CD4-positive, CD25-positive, alpha-beta regulatory T cell (primary cell): ENCODE data around the gene OVAAL. TPM values are rescaled to one million over a fixed set of nuclear protein-coding genes. Genes with fewer than 3 reads are reported as not detected.

Source experiments
- ATAC-seq, 2 donors: fragments of 150-1000 bp; cut with Tn5 transposase; one replicate each; pipeline ENCODE4 v1.10.0; 2021; ENCODE audit warnings: low read depth in 2 of 2, moderate number of reproducible peaks in 2 of 2, moderate library complexity in 1 of 2
- DNase-seq, 3 donors: peaks; one replicate each; pipeline versions ENCODE4 v3.0.0 to v3.0.0-alpha.2; 2012 to 2022; ENCODE audit warnings: mixed read lengths in 1 of 3
- H3K27ac ChIP-seq: one replicate; pipeline ENCODE4 v1.7.0; 2013; ENCODE audit warnings: mild to moderate bottlenecking, low read length; ENCODE audit not compliant: insufficient read depth, poor library complexity, severe bottlenecking
- H3K27me3 ChIP-seq: one replicate; pipeline ENCODE4 v1.7.0; 2013; ENCODE audit warnings: low read length; ENCODE audit not compliant: control insufficient read depth, insufficient read depth
- H3K36me3 ChIP-seq: one replicate; pipeline ENCODE4 v1.7.0; 2013; ENCODE audit warnings: mild to moderate bottlenecking, low read length, moderate library complexity; ENCODE audit not compliant: control insufficient read depth, insufficient read depth
- H3K4me1 ChIP-seq: 2 replicates; pipeline ENCODE4 v1.7.0; 2013; ENCODE audit warnings: mild to moderate bottlenecking, low read length; ENCODE audit not compliant: insufficient read depth, control insufficient read depth, poor library complexity, severe bottlenecking
- H3K4me3 ChIP-seq: one replicate; pipeline ENCODE4 v1.7.0; 2013; ENCODE audit warnings: low read depth, mild to moderate bottlenecking, low read length, moderate library complexity
- H3K9me3 ChIP-seq, 2 experiments: 1 replicate in 1 of 2; 2 replicates in 1 of 2; pipeline ENCODE4 v1.7.0; 2013; ENCODE audit warnings: low read length in 2 of 2, mild to moderate bottlenecking in 1 of 2, moderate library complexity in 1 of 2; ENCODE audit not compliant: control insufficient read depth in 2 of 2
- H3K27ac Mint-ChIP-seq, 3 donors: one replicate each; pipeline ENCODE4 v1.8.0; 2020 to 2022; ENCODE audit warnings: mild to moderate bottlenecking in 3 of 3, mixed read lengths in 3 of 3, moderate library complexity in 2 of 3
- H3K27me3 Mint-ChIP-seq: one replicate; pipeline ENCODE4 v1.8.0; 2022; ENCODE audit warnings: mild to moderate bottlenecking, mixed read lengths
- H3K36me3 Mint-ChIP-seq: one replicate; pipeline ENCODE4 v1.8.0; 2020; ENCODE audit warnings: mixed read lengths
- H3K4me1 Mint-ChIP-seq, 4 donors: one replicate each; pipeline ENCODE4 v1.8.0; 2020 to 2022; ENCODE audit warnings: mixed read lengths in 4 of 4, mild to moderate bottlenecking in 1 of 4
- H3K4me3 Mint-ChIP-seq, 4 donors: one replicate each; pipeline ENCODE4 v1.8.0; 2020 to 2022; ENCODE audit warnings: mild to moderate bottlenecking in 4 of 4, mixed read lengths in 4 of 4, moderate library complexity in 3 of 4
- H3K9me3 Mint-ChIP-seq, 7 donors: one replicate each; pipeline ENCODE4 v1.8.0; 2020 to 2022; ENCODE audit warnings: mixed read lengths in 7 of 7, mild to moderate bottlenecking in 3 of 7, moderate library complexity in 2 of 7
- polyA plus RNA-seq, 4 donors: library from polyadenylated mRNA; unstranded; fragments of 300-500 nt; fragmentation: Illumina TruSeq; gene quantifications; one replicate each; pipeline ENCODE4 v1.2.3, GENCODE V29; 2021
- total RNA-seq: library from RNA; stranded (reverse); gene quantifications from one replicate; pipeline ENCODE4 v1.2.3, GENCODE V29; 2022

Gene OVAAL
- total and polyA plus RNA-seq, 5 donors from 2014 or later, result not detected

GRCh38 chr1:180615493-180616290 lies 56.9 kb downstream of the OVAAL start:
- ATAC-seq (no peak), DNase-seq (no peak)
- no peak overlapping the region for H3K27ac ChIP-seq
- Mint-ChIP-seq H3K4me1 (peaks cover 0 to 6% (median 1%) of the 10 kb centered on the region in 4 donors), H3K9me3 (peaks cover 0 to 2% (median 0%) of the 10 kb centered on the region in 7 donors), H3K36me3 (no peaks in the 10 kb centered on the region), H3K27ac (no peak overlapping the region), H3K4me3 (no peak overlapping the region), H3K27me3 (no peaks in the 10 kb centered on the region)
- no peaks in the 10 kb centered on the region for H3K27me3 ChIP-seq
- H3K4me3 ChIP-seq, result no peak overlapping the region
- no peaks in the 10 kb centered on the region for H3K9me3 ChIP-seq
- no peaks in the 10 kb centered on the region for H3K36me3 ChIP-seq
- no peaks in the 10 kb centered on the region for H3K4me1 ChIP-seq

Other genes with a start within 250 kb of the OVAAL start
- 25.1 TPM for gene ACBD6, start 56.4 kb upstream of the OVAAL start, total RNA-seq
- gene ACBD6, start 56.4 kb upstream of the OVAAL start, polyA plus RNA-seq, result 10 to 100 TPM; 23.4 to 34.9 (median 29.8) TPM
- 24.2 TPM for gene XPR1, start 73.1 kb downstream of the OVAAL start, total RNA-seq
- 10 to 100 TPM in 2 of 4 donors, 1 to 10 TPM in 2; 6.4 to 11.6 (median 8.9) TPM for gene XPR1, start 73.1 kb downstream of the OVAAL start, polyA plus RNA-seq